Measurements from ENCODE around the gene MEG3.

DNA sequence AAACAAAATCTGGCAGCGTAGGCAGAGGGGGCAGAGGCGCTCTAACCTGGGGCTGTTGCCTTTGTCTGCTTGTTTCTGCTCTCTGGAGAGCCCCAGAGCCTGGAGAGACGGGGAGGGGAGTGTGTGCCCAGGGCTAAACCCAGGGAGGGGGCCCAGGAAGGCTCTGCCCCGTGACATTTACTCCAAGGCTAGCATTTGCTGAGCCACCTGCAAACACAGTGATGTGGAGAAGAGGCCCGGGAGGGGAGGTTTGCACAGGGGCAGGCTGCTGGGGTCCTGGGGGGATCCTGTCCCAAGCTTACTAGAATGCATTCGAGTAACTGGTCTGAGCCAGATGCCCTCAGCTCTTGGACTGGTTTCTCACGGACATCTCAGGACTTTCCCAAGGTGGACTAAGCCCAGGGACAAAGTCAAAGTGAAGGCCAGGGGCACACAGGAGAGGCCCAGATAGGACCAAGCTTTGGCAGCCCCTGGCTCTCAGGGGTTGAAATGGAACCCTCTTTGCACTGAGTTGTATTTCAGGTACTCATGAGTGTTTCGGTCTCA lies 12.0 kb downstream of the MEG3 start:
- no peak for TF ChIP-seq GATA2 (IDR thresholded peaks at IDR 0.05; ENCODE audit: low read depth, low read length)
- TF ChIP-seq GATA3 (IDR thresholded peaks at IDR 0.05; ENCODE audit: low read depth, low read length), result no peak
